ENCODE data around the gene MDGA2.

GRCh38 chr14:47660158-47660557 is 15.2 kb downstream of the MDGA2 start:
- TF ChIP-seq CTCF (IDR thresholded peaks at IDR 0.05), result no peak
- no peak for TF ChIP-seq ZFX (IDR thresholded peaks at IDR 0.05; ENCODE audit: borderline replicate concordance)
